ENCODE measurements around the gene IRGC.
"Not testable (repeated sequence)": the region's sequence is repeated elsewhere in the genome, so short reads cannot be mapped to it uniquely, and the experiment has no call there.

The IRGC gene, protein sequence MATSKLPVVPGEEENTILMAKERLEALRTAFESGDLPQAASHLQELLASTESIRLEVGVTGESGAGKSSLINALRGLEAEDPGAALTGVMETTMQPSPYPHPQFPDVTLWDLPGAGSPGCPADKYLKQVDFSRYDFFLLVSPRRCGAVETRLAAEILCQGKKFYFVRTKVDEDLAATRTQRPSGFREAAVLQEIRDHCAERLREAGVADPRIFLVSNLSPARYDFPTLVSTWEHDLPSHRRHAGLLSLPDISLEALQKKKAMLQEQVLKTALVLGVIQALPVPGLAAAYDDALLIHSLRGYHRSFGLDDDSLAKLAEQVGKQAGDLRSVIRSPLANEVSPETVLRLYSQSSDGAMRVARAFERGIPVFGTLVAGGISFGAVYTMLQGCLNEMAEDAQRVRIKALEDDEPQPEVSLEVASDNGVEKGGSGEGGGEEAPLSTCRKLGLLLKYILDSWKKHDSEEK

DNA sequence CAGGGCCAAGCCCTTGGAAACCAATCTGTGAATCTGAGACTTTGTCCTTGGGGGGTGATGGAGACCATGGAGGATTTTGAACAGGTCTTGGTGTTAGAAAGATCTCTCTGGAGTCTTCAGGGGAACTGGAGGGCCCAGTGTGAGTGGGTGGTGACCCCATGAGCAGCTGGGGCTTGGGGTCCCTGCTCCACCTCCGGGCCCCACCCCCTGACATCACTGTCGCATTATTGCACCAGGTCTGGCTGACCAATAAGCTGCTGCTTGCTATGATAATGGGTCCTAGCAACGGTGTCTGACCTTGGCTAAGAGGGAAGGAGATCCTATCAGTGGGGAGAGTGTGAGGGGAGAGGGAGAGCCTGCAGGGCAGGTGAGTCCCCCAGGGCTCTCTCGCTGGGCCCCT lies at the start of gene IRGC:
TSS of gene IRGC (plus strand) at position 301 of the 400 bp plus-strand sequence. CDS start 2,483 bp downstream, outside the sequence.
- DNase-seq, result no peak

DNA sequence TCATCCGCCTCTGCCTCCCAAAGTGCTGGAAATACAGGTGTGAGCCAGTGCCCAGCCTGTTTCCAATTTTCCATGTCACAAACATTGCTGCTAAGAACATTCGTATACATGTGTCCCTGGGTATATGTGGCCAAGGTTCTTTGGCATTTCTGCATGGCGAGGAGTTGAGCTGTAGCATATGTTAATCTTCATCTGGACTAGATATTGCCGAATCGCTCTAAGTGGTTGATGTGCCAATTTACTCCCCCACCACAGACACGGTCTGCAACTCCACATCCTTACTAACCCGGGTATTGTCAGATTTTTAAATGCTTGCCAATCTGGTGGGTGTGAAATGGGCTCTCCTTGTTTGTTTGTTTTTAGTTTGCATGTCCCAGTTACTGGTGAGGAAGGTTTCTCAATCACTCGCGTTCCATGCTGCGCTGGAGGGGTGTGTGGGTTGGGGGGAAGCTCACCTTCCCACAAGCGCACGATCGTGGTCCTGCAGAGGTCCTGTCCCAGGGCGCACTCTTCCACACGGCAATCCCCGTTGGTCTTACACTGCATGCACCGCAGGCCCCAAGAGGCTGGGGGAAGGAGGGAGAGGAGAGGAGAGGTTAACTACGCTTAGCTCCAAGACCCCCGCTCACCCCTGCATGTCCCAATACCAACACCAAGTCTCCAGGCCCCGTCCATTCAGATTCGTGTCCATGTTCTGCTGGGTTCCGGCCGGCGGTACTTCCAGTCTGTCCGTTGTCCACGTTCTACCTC lies 48.6 kb upstream of the IRGC start:
- no peak for DNase-seq

- no peak for DNase-seq
Observed at GRCh38 chr19:43667876-43668405, 47.9 kb upstream of the IRGC start.

DNA sequence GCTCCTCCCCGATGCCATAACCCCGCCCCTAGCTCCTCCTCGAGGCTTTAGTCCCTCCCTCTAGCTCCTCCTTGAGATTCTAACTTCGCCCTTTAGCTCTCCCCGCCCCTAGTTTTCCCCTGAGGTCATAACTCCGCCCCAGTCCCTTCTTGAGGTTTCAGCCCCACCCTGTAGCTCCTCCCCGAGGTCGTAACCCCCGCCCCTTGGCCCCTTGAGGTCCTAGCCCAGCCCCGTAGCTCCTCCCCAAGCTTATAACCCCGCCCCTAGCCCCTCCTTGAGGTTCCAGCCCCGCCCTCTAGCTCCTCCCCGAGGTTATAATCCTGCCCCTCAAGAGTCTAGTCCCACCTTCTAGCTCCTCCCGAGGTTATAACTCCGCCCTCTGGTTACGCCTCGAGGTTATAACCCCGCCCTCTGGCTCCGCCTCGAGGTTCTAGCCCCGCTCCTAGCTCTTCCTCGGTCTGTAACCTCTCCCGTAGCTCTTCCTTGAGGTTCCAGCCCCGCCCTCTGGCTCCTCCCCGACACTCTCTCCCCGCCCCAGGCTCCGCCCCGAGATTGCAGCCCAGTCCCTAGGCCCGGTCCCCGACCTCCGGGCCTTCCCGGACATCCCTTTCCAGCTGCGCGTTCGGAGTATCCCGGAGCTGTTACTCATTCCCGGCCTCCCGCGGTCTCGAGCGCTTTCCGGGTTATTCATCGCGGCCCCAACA lies 47.3 kb upstream of the IRGC start:
- DNase-seq, result peak; percentile 99

- DNase-seq, result no peak
Observed at GRCh38 chr19:43672061-43672679, 43.7 kb upstream of the IRGC start.

DNA sequence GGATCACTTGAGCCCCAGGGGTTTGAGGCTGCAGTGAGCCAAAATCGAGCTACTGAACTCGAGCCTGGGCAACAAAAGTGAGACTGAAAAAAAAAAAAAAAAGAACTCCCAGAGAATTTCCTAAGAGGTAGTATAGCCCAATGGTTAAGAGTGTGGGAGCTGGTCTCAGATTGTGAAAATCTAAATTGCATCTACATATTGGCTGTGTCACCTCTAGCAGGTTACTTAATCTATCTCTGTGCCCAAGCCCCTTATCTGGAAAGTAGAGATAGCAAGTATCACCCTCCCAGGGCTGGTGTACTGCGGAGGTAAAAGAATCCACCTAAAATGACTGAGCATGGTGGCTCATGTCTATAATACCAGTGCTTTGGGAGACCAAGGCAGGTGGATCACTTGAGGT lies 42.2 kb upstream of the IRGC start:
- DNase-seq, result no peak

DNA sequence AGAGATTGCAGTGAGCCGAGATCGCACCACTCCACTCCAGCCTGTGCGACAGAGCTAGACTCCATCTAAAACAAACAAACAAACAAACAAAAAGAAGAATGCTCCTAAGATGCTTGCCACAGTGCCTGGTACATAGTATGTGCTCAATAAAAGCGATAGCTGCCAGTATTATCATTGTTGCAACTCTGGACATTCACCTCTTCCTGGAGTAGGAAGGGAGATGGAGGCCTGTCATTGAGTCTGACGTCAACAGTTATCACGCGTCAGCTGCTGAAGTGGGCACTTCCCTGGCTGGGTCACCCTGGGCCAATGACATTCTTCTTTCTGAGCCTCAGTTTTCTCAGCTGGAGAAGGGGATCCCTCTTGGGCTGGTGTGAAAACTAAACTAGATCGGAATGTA lies 41.7 kb upstream of the IRGC start:
- DNase-seq, result no peak

DNA sequence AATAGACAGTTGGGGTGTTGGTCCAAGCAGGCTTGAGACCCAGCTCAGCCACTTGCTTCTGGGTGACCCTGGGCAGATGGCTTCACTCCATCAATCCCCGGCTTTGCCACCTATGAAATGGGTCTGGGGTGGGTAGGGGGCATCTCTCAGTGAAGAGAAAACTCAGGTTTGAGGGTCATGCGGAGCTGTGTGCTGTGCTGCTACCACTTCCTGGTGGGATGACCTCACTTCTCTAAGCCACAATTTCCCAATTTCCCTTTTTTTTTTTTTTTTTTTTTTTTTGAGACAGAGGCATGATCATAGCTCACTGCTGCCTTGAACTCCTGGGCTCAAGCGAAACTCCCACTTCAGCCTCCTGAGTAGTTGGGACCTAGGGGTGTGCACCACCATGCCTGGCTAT lies 41.3 kb upstream of the IRGC start:
- DNase-seq, result no peak

DNA sequence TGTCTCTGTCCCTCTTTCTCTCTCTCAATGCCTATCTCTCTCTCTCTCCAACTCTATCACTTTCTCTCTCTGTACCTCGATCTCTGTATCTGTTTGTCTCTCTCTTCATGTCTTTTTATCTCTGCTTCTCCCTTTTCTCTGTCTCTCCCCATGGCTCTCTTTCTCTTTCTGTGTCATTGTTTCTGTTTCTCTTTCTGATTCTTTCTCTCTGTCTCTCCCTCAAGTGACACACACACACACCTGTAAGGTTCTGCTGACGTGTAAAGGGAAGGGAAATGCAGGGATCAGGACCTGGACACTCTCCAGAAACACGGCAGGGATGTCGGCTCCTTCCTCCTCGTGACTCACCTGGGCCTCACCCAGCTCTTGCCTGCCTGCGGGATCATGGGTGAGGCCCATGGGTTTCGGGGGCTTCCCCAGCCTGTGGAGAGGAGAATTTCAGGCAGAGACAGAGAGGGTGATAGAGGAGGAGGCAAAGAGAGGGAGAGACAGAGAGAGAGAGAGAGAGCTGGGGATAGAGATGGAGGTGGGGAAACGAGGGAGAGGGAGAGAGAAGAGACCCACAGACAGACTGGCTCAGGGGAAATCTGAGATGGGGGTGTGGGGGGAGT lies 40.5 kb upstream of the IRGC start:
- DNase-seq, result no peak

GRCh38 chr19:43675906-43676305 lies 40.0 kb upstream of the IRGC start:
- no peak for DNase-seq

DNA sequence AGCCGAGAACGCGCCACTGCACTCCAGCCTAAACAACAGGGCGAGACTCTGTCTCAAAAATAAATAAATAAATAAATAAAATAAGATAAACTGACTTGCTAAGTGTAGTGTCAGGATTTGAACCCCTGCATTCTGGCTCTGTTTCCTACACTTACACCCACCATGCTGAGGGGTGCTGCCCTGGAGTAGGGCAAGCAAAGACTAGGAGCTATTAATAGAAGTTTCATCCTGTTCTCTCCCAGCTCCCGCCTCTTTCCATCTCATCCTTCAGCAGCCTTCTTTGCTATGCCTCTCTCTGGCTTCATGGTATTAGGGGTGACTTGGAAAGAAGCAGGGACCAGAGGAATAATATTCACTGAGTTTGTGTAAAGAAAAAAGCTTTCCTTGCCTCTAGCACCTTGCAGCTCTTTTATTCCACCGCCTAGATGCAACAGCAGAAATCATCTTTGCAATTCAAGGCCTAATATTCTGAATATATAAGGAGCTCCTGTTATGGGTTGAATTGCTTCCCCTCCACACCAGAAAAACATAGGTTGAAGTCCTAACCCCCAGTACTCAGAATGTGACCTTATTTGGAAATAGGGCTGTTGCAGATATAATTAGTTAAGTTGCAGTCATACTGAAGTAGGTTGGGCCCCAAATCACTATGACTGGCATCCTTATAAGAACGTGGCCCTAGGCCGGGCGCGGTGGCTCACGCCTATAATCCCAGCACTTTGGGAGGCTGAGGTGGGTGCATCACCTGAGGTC lies 37.2 kb upstream of the IRGC start:
- DNase-seq, result no peak

- no peak for DNase-seq
Observed at GRCh38 chr19:43681821-43682220, 34.1 kb upstream of the IRGC start.

- DNase-seq, result not testable (repeated sequence)
Observed at GRCh38 chr19:43682269-43682668, 33.6 kb upstream of the IRGC start.

DNA sequence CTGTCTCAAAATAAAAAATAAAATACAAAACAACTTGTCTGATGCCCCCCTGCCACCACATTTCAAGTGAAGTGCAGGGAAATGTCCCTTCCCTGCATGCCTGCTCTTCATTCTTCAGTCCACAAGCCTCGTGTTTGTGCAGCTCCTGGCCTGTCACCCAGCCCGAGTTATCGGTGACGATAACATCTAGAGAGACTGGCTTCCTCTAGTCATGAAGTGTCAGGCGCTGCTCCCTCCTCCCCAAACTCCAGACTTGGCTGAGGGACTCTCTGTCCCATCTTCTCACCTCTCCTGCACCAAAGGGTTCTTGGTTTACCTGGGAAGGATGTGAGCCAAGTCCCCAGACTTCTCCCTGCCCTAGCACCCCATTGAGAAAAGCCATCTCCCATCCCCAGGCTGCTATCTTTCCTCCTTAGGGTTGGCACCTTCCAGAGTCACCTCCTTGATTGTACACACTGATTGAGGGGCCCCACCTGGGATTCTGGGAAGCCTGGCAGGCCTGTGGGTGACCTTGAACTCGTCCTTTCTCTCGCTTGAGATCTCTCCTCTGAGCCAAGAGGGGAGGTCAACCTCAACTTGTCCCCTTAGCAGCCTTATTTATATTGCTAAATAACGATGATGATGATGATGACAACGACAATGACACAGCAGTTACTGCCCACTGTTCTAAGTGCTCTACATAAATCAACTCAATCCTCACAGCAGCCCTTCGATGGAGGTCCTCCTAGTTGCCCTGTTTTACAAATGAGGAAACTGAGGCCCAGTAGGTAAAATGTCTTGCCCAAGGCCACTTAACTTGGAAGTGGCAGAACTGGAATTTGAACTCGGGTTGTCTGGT lies 32.8 kb upstream of the IRGC start:
- DNase-seq, result no peak

- no peak for DNase-seq
Observed at GRCh38 chr19:43683905-43684304, 32.0 kb upstream of the IRGC start.

GRCh38 chr19:43684326-43684725 lies 31.6 kb upstream of the IRGC start:
- DNase-seq, result no peak

- no peak for DNase-seq
Observed at GRCh38 chr19:43687660-43687997, 28.2 kb upstream of the IRGC start.

GRCh38 chr19:43688059-43688701 lies 27.7 kb upstream of the IRGC start:
- no peak for DNase-seq

GRCh38 chr19:43690444-43690843 lies 25.4 kb upstream of the IRGC start:
- DNase-seq, result no peak

- DNase-seq, result no peak
Observed at GRCh38 chr19:43690890-43691289, 25.0 kb upstream of the IRGC start.

All from DMS79 (cell line).